ENCODE results near the gene XRCC6. TPM values are rescaled to one million over a fixed set of nuclear protein-coding genes. Genes with fewer than 3 reads are reported as not detected.
A peak's percentile ranks its signal among the peaks of the same experiment; 100 is the strongest.

Gene XRCC6
- total and polyA plus RNA-seq, 2 of the 13 experiments (the other 11 are each of a cell fraction or from before 2014, with no cell fraction given): 124 to 625 TPM

- TF ChIP-seq REXO4 (CRISPR knock-in tag; IDR thresholded peaks at IDR 0.05; ENCODE audit: borderline replicate concordance) (no peak), SRSF4 (IDR thresholded peaks at IDR 0.05; ENCODE audit: low read depth, low read length, poor library complexity, severe bottlenecking) (no peak), CBFB (CRISPR knock-in tag; IDR thresholded peaks at IDR 0.05) (no peak), CENPT (CRISPR knock-in tag; IDR thresholded peaks at IDR 0.05; ENCODE audit: low read depth) (no peak), SP5 (CRISPR knock-in tag; IDR thresholded peaks at IDR 0.05; ENCODE audit: borderline replicate concordance, low read depth) (peak; percentile 54; the same call in 1 of the 2 replicates), ATF3 (CRISPR knock-in tag; IDR thresholded peaks at IDR 0.05) (0 out of 2 replicates have a peak, but pooled peaks have one; percentile 51), ZNF577 (CRISPR knock-in tag; IDR thresholded peaks at IDR 0.05; ENCODE audit: borderline replicate concordance, low read depth) (no peak), ZNF235 (CRISPR knock-in tag; IDR thresholded peaks at IDR 0.05; ENCODE audit: borderline replicate concordance) (no peak), FOXM1 (CRISPR knock-in tag; IDR thresholded peaks at IDR 0.05) (no peak), GLMP (CRISPR knock-in tag; IDR thresholded peaks at IDR 0.05; ENCODE audit: borderline replicate concordance) (no peak), ZNF547 (CRISPR knock-in tag; IDR thresholded peaks at IDR 0.05) (no peak), SNAPC2 (CRISPR knock-in tag; IDR thresholded peaks at IDR 0.05) (no peak), MED1 (CRISPR knock-in tag; IDR thresholded peaks at IDR 0.05) (peak; percentile 55), E2F1 (CRISPR knock-in tag; IDR thresholded peaks at IDR 0.05) (no peak; the same call in 1 of the 2 replicates), HOXA9 (CRISPR knock-in tag; IDR thresholded peaks at IDR 0.05; ENCODE audit: borderline replicate concordance) (no peak), PRDM15 (CRISPR knock-in tag; IDR thresholded peaks at IDR 0.05) (no peak), ZIK1 (CRISPR knock-in tag; IDR thresholded peaks at IDR 0.05; ENCODE audit: borderline replicate concordance, low read depth) (0 out of 2 replicates have a peak, but pooled peaks have one; percentile 38), ZNF10 (CRISPR knock-in tag; IDR thresholded peaks at IDR 0.05; ENCODE audit: borderline replicate concordance, low read depth) (no peak), ZFP90 (CRISPR knock-in tag; IDR thresholded peaks at IDR 0.05; ENCODE audit: borderline replicate concordance) (peak; percentile 47; the same call in 1 of the 2 replicates), WIZ (CRISPR knock-in tag; IDR thresholded peaks at IDR 0.05) (0 out of 2 replicates have a peak, but pooled peaks have one; percentile 58), GTF3A (CRISPR knock-in tag; conservative IDR thresholded peaks at IDR 0.05) (peak; percentile 74; the same call in 1 of the 2 replicates), RFX5 (IDR thresholded peaks at IDR 0.05; ENCODE audit: low read depth, low read length) (0 out of 2 replicates have a peak, but pooled peaks have one; percentile 29), ZNF30 (CRISPR knock-in tag; IDR thresholded peaks at IDR 0.05) (no peak), ZNF225 (CRISPR knock-in tag; IDR thresholded peaks at IDR 0.05) (no peak; the same call in 1 of the 2 replicates)
These were observed 61.1 kb downstream of the XRCC6 start (continued) for GRCh38 chr22:41682033-41682807.
